Sigmoid colon (tissue), 4 donors: ENCODE results near the gene NAE1.

Source experiments
- CTCF ChIP-seq, 4 experiments: fragments of 450-650 bp in 3 of 4; fragments of 200-600 bp in 1 of 4; IDR thresholded peaks; one replicate each; pipeline ENCODE4 v1.5.1; 2016 to 2019; ENCODE audit warnings: antibody characterized with exemption in 4 of 4, mild to moderate bottlenecking in 3 of 4, moderate library complexity in 2 of 4
- EP300 ChIP-seq, 4 donors: sonication (generic); formaldehyde crosslinking; IDR thresholded peaks; one replicate each; pipeline ENCODE4 v1.6.1; 2017; ENCODE audit warnings: antibody characterized with exemption in 4 of 4
- POLR2A ChIP-seq, 2 donors: fragments of 450-650 bp; IDR thresholded peaks; one replicate each; pipeline ENCODE4 v1.6.1; 2016; ENCODE audit warnings: antibody characterized with exemption in 2 of 2, mild to moderate bottlenecking in 2 of 2, moderate library complexity in 2 of 2
- POLR2AphosphoS5 ChIP-seq, 4 donors: sonication (generic); formaldehyde crosslinking; IDR thresholded peaks; one replicate each; pipeline ENCODE4 v1.6.1; 2017; ENCODE audit warnings: antibody characterized with exemption in 4 of 4

- no peak for TF ChIP-seq CTCF (IDR thresholded peaks at IDR 0.05)
- TF ChIP-seq POLR2AphosphoS5 (IDR thresholded peaks at IDR 0.05), result no peak
- no peak for TF ChIP-seq POLR2A (IDR thresholded peaks at IDR 0.05)
- TF ChIP-seq EP300 (IDR thresholded peaks at IDR 0.05), result no peak
These were observed 43.5 kb upstream of the NAE1 start for GRCh38 chr16:66874079-66874775.
